ENCODE results near the gene KCNIP3.
"Not testable (repeated sequence)": the region's sequence is repeated elsewhere in the genome, so short reads cannot be mapped to it uniquely, and the experiment has no call there.

The KCNIP3 gene

DNA sequence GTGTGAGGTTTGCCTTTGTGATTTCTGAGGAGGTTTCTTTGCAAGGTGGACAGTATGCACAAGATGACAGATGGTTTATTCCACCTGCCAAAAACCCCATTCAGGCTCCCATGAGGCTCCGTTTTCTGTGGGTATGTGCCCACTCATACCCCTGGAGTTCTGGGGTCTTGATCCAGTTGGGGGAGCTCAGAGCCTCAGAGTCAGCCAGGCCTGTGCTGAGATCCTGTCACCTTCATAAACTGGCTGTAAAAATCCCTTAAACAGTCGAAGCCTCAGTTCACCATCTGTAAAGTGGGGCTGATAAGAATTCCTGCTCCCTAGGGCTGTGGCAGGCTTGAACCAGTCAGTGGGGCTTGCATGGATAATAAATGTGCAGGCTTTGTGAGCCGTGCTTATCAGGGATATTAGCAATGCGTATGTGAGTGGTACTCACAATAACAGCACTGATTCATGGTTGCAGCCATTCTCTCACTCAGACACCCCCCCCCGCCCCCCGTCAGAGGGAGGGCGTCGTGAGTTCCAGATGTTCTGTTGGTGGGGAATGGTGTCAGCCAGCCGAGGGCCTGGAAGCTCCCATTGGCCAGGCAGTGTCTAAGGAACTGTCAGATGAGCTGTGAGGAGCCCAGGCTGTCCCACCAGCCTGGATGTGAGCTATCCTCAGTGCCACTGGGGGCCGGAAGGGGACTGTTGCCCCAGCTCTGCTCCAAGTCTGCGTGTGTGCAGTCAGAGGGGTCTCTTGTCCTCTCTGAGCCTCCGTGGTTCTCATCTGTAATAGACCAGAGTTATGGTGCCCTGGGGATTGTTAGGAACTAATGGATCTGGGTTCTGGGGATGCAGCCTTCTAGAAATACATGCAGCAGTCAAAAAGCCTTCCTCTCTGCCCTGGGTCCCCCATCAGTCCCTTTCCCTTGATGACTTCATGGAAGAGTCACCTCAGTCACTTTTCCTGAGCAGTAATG lies 51.7 kb downstream of the KCNIP3 start:
- DNase-seq (ENCODE audit: low spot score), result no peak

- DNase-seq (ENCODE audit: low spot score), result no peak
These were observed 52.6 kb downstream of the KCNIP3 start for GRCh38 chr2:95349568-95350322.

- DNase-seq (ENCODE audit: low spot score), result no peak
These were observed 53.2 kb downstream of the KCNIP3 start for GRCh38 chr2:95350368-95350767.

- DNase-seq (ENCODE audit: low spot score), result no peak
These were observed 53.8 kb downstream of the KCNIP3 start for GRCh38 chr2:95350774-95351597.

DNA sequence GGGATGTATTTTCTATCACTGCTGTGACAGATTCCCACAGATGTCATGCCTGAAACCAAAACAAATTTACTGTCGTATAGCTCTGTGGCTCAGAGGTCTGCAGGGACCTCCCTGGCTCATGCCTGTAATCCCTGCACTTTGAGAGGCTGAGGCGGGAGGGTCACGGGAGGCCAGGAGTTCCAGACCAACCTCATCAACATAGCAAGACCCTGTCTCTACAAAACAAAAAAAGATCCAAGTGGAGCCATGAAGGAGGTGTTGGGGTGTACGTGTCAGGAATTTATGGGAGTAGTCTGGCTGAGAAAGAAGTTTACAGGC lies 54.4 kb downstream of the KCNIP3 start:
- no peak for DNase-seq (ENCODE audit: low spot score)

GRCh38 chr2:95352310-95353054 lies 55.3 kb downstream of the KCNIP3 start:
- DNase-seq (ENCODE audit: low spot score), result no peak

DNA sequence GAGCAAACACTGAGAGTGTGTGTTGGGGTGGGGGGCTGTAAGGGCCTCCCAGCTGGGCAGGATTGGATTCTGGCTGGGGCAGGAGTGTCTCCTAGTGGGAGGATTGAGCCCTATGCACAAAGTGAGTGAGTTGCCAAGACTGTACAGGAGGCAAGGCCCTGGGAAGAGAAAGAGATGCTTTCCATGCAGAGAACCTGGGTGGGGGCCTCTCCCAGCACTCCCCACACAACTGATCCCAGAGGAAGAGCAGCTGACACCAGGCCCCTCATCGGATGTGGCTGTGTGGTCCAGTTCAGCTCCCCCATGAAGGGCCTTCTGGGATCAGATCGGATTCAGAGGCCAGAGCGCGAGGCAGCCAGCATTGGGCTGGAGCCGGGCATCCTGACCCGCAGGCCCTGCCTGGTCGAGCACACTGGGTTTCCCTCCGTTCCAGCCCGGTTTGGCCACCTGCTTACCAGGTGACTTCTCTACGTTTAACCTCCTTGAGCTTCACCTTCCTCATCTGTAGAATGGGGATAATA lies 56.0 kb downstream of the KCNIP3 start:
- DNase-seq (ENCODE audit: low spot score), result no peak

- DNase-seq (ENCODE audit: low spot score), result no peak
These were observed 56.7 kb downstream of the KCNIP3 start for GRCh38 chr2:95353613-95354468.

GRCh38 chr2:95354469-95354901 lies 57.3 kb downstream of the KCNIP3 start:
- no peak for DNase-seq (ENCODE audit: low spot score)

DNA sequence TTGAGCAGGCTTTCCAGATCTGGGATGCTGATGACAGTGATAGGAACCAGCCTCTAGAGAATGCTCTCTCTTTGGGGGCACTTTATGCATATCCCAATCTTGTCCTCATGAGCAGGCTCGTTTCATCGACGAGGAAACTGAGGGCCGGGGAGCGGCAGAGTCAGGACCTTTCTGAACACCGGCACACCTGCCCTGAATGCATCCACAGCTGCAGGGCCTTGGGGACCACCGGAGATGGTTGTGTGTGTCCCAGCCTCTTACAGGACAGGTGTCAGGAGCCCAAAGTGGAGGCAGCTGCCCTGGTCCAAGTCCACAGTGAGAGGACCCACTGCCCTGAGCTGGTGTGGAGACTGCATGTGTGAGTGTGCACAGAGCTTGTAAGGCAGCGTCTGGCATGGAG lies 57.8 kb downstream of the KCNIP3 start:
- no peak for DNase-seq (ENCODE audit: low spot score)

DNA sequence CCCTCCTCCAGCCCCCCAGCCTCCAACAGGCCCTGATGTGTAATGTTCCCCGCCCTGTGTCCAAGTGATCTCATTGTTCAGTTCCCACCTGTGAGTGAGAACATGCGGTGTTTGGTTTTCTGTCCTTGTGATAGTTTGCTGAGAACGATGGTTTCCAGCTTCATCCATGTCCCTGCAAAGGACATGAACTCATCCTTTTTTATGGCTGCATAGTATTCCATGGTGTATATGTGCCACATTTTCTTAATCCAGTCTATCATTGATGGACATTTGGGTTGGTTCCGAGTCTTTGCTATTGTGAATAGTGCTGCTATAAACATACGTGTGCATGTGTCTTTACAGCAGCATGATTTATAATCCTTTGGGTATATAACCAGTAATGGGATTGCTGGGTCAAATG lies 58.3 kb downstream of the KCNIP3 start:
- not testable (repeated sequence) for DNase-seq (ENCODE audit: low spot score)

GRCh38 chr2:95356821-95357700 lies 59.9 kb downstream of the KCNIP3 start:
- DNase-seq (ENCODE audit: low spot score), result no peak

GRCh38 chr2:95357717-95358280 lies 60.7 kb downstream of the KCNIP3 start:
- no peak for DNase-seq (ENCODE audit: low spot score)

- DNase-seq (ENCODE audit: low spot score), result peak; percentile 51
These were observed 61.9 kb downstream of the KCNIP3 start for GRCh38 chr2:95359031-95359430.

DNA sequence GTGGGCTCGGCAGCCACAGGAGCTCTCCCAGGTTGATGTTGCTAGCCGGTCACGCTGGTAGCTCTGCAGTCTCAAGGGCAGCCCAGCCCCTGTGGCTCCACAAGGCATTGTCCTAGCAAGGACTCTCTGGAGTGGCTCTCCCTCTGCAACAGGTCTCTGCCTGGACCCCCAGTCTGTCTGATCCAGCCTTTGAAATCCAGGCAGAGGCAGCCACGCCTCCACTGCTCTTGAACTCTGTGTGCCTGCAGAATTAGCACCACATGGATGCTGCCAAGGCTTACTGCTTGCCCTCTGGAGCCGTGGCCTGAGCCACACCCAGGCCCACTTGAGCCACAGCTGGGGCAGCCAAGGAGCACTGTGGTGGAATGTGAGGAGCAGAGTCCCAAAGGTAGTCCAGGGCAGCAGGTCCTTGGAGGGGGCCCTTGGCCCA lies 62.4 kb downstream of the KCNIP3 start:
- no peak for DNase-seq (ENCODE audit: low spot score)

GRCh38 chr2:95361216-95361980 lies 64.3 kb downstream of the KCNIP3 start:
- no peak for DNase-seq (ENCODE audit: low spot score)

DNA sequence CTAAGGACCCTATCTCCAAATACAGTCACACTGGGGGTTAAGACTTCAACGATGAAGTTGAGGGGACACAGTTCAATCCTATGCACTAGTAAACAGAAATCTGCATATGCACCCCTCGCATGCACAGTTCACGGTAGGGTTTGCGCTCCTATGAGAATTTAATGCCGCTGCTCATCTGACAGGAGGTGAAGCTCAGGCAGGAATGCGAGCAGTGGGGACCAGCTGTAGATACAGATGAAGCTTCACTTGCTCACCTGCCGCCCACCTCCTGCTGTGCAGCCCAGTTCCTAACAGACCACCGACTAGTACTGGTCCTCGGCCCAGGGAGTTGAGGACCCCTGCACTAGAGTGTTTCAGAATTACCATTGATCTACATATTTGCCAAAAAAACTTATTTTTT lies 65.3 kb downstream of the KCNIP3 start:
- no peak for DNase-seq (ENCODE audit: low spot score)

GRCh38 chr2:95366514-95366913 lies 69.4 kb downstream of the KCNIP3 start:
- DNase-seq (ENCODE audit: low spot score), result no peak

Data from kidney tubule cell (primary cell).